Measurements from ENCODE around the gene ARHGAP6. TPM values are rescaled to one million over a fixed set of nuclear protein-coding genes. Genes with fewer than 3 reads are reported as not detected.
A peak's percentile ranks its signal among the peaks of the same experiment; 100 is the strongest.

Gene ARHGAP6
- total RNA-seq, 2 donors from 2014 or later: not detected

- Mint-ChIP-seq H3K4me3 (no peak overlapping the region), H3K9me3 (no peaks in the 10 kb centered on the region), H3K27ac (no peak overlapping the region), H3K27me3 (ENCODE audit: low read depth) (no peaks in the 10 kb centered on the region), H3K36me3 (ENCODE audit: insufficient read depth in 2 of 2) (no peaks in the 10 kb centered on the region), H3K4me1 (ENCODE audit: low read depth) (no peaks in the 10 kb centered on the region)
- ATAC-seq (replicated peaks in 1 of 2) (no peak), DNase-seq (no peak)
These were observed 271.6 kb downstream of the ARHGAP6 start for GRCh38 chrX:11393949-11394654.

- Mint-ChIP-seq H3K9me3 (no peaks in the 10 kb centered on the region), H3K27me3 (ENCODE audit: low read depth) (peaks cover 19% of the 10 kb centered on the region), H3K4me3 (no peak overlapping the region), H3K27ac (no peak overlapping the region), H3K4me1 (ENCODE audit: low read depth) (peaks cover 2% of the 10 kb centered on the region), H3K36me3 (ENCODE audit: insufficient read depth in 2 of 2) (no peaks in the 10 kb centered on the region)
- no peak for ATAC-seq (replicated peaks in 1 of 2)
- DNase-seq: no peak
These were observed 278.9 kb downstream of the ARHGAP6 start for GRCh38 chrX:11386812-11387211.

GRCh38 chrX:11386001-11386523 is 279.7 kb downstream of the ARHGAP6 start:
- Mint-ChIP-seq H3K27ac (no peak overlapping the region), H3K9me3 (no peaks in the 10 kb centered on the region), H3K27me3 (ENCODE audit: low read depth) (peaks cover 19% of the 10 kb centered on the region), H3K4me3 (no peak overlapping the region), H3K4me1 (ENCODE audit: low read depth) (peaks cover 5% of the 10 kb centered on the region), H3K36me3 (ENCODE audit: insufficient read depth in 2 of 2) (no peaks in the 10 kb centered on the region)
- no peak for DNase-seq
- no peak for ATAC-seq (replicated peaks in 1 of 2)

- ATAC-seq (replicated peaks in 1 of 2): no peak
- H3K9me3 Mint-ChIP-seq: peaks cover 0 to 5% of the 10 kb centered on the region in 2 donors
- H3K4me1 Mint-ChIP-seq (ENCODE audit: low read depth): peaks cover 5% of the 10 kb centered on the region
- no peaks in the 10 kb centered on the region for H3K36me3 Mint-ChIP-seq (ENCODE audit: insufficient read depth in 2 of 2)
- H3K4me3 Mint-ChIP-seq: no peak overlapping the region
- peaks cover 30% of the 10 kb centered on the region for H3K27me3 Mint-ChIP-seq (ENCODE audit: low read depth)
- DNase-seq: no peak
- H3K27ac Mint-ChIP-seq: no peak overlapping the region
These were observed 282.8 kb downstream of the ARHGAP6 start for GRCh38 chrX:11382930-11383329.

GRCh38 chrX:11381464-11381863 is 284.3 kb downstream of the ARHGAP6 start:
- H3K27me3 Mint-ChIP-seq (ENCODE audit: low read depth): peaks cover 35% of the 10 kb centered on the region
- no peaks in the 10 kb centered on the region for H3K36me3 Mint-ChIP-seq (ENCODE audit: insufficient read depth in 2 of 2)
- ATAC-seq (replicated peaks in 1 of 2) (peak in 1 of 2 donors; percentile 44), DNase-seq (peak; percentile 2 to 8)
- peaks cover 0 to 5% of the 10 kb centered on the region in 2 donors for H3K9me3 Mint-ChIP-seq
- H3K4me1 Mint-ChIP-seq (ENCODE audit: low read depth): peaks cover 5% of the 10 kb centered on the region
- H3K4me3 Mint-ChIP-seq: no peak overlapping the region
- no peak overlapping the region for H3K27ac Mint-ChIP-seq

GRCh38 chrX:11380187-11380844 is 285.4 kb downstream of the ARHGAP6 start:
- peaks cover 0 to 5% of the 10 kb centered on the region in 2 donors for H3K9me3 Mint-ChIP-seq
- ATAC-seq (replicated peaks in 1 of 2) (no peak), DNase-seq (no peak)
- H3K36me3 Mint-ChIP-seq (ENCODE audit: insufficient read depth in 2 of 2): no peaks in the 10 kb centered on the region
- H3K27ac Mint-ChIP-seq: no peak overlapping the region
- H3K27me3 Mint-ChIP-seq (ENCODE audit: low read depth): peaks cover 35% of the 10 kb centered on the region
- H3K4me1 Mint-ChIP-seq (ENCODE audit: low read depth): peaks cover 5% of the 10 kb centered on the region
- H3K4me3 Mint-ChIP-seq: no peak overlapping the region

GRCh38 chrX:11376163-11376562 is 289.6 kb downstream of the ARHGAP6 start:
- Mint-ChIP-seq H3K27me3 (ENCODE audit: low read depth) (peaks cover 32% of the 10 kb centered on the region), H3K4me3 (no peak overlapping the region), H3K36me3 (ENCODE audit: insufficient read depth in 2 of 2) (no peaks in the 10 kb centered on the region), H3K4me1 (ENCODE audit: low read depth) (no peaks in the 10 kb centered on the region), H3K9me3 (peaks cover 0 to 5% of the 10 kb centered on the region in 2 donors), H3K27ac (no peak overlapping the region)
- DNase-seq: no peak
- ATAC-seq (replicated peaks in 1 of 2): no peak

GRCh38 chrX:11375614-11376119 is 290.1 kb downstream of the ARHGAP6 start:
- Mint-ChIP-seq H3K4me1 (ENCODE audit: low read depth) (no peaks in the 10 kb centered on the region), H3K27me3 (ENCODE audit: low read depth) (peaks cover 34% of the 10 kb centered on the region), H3K36me3 (ENCODE audit: insufficient read depth in 2 of 2) (no peaks in the 10 kb centered on the region), H3K9me3 (peaks cover 0 to 5% of the 10 kb centered on the region in 2 donors), H3K27ac (no peak overlapping the region), H3K4me3 (no peak overlapping the region)
- ATAC-seq (replicated peaks in 1 of 2) (no peak), DNase-seq (no peak)

- Mint-ChIP-seq H3K9me3 (peaks cover 0 to 7% of the 10 kb centered on the region in 2 donors), H3K4me3 (no peak overlapping the region), H3K36me3 (ENCODE audit: insufficient read depth in 2 of 2) (no peaks in the 10 kb centered on the region), H3K27ac (no peak overlapping the region), H3K4me1 (ENCODE audit: low read depth) (no peaks in the 10 kb centered on the region), H3K27me3 (ENCODE audit: low read depth) (peaks cover 38% of the 10 kb centered on the region)
- DNase-seq: no peak
- no peak for ATAC-seq (replicated peaks in 1 of 2)
These were observed 291.1 kb downstream of the ARHGAP6 start for GRCh38 chrX:11374570-11374969.

- no peaks in the 10 kb centered on the region for H3K4me1 Mint-ChIP-seq (ENCODE audit: low read depth)
- no peak for DNase-seq
- no peak overlapping the region for H3K4me3 Mint-ChIP-seq
- H3K9me3 Mint-ChIP-seq: peaks cover 0 to 5% of the 10 kb centered on the region in 2 donors
- H3K27me3 Mint-ChIP-seq (ENCODE audit: low read depth): peaks cover 19% of the 10 kb centered on the region
- H3K27ac Mint-ChIP-seq: no peak overlapping the region
- no peaks in the 10 kb centered on the region for H3K36me3 Mint-ChIP-seq (ENCODE audit: insufficient read depth in 2 of 2)
- ATAC-seq (replicated peaks in 1 of 2): no peak
These were observed 294.6 kb downstream of the ARHGAP6 start for GRCh38 chrX:11371106-11371505.

GRCh38 chrX:11367609-11368430 is 297.9 kb downstream of the ARHGAP6 start:
- ATAC-seq (replicated peaks in 1 of 2): no peak
- Mint-ChIP-seq H3K4me1 (ENCODE audit: low read depth) (no peaks in the 10 kb centered on the region), H3K27me3 (ENCODE audit: low read depth) (peaks cover 7% of the 10 kb centered on the region), H3K36me3 (ENCODE audit: insufficient read depth in 2 of 2) (no peaks in the 10 kb centered on the region), H3K9me3 (peaks cover 0 to 9% of the 10 kb centered on the region in 2 donors), H3K4me3 (no peak overlapping the region), H3K27ac (no peak overlapping the region)
- no peak for DNase-seq

GRCh38 chrX:11366998-11367595 is 298.6 kb downstream of the ARHGAP6 start:
- peaks cover 7% of the 10 kb centered on the region for H3K27me3 Mint-ChIP-seq (ENCODE audit: low read depth)
- peaks cover 0 to 9% of the 10 kb centered on the region in 2 donors for H3K9me3 Mint-ChIP-seq
- H3K27ac Mint-ChIP-seq: no peak overlapping the region
- H3K4me1 Mint-ChIP-seq (ENCODE audit: low read depth): no peaks in the 10 kb centered on the region
- ATAC-seq (replicated peaks in 1 of 2) (no peak), DNase-seq (no peak)
- H3K4me3 Mint-ChIP-seq: no peak overlapping the region
- no peaks in the 10 kb centered on the region for H3K36me3 Mint-ChIP-seq (ENCODE audit: insufficient read depth in 2 of 2)

All from activated T-cell treated with anti-CD3 and anti-CD28 coated beads, Interleukin-2, amount 50 U/mL, for 72 hours (primary cell).